ENCODE data around the gene MORN1.

Gene MORN1

DNA sequence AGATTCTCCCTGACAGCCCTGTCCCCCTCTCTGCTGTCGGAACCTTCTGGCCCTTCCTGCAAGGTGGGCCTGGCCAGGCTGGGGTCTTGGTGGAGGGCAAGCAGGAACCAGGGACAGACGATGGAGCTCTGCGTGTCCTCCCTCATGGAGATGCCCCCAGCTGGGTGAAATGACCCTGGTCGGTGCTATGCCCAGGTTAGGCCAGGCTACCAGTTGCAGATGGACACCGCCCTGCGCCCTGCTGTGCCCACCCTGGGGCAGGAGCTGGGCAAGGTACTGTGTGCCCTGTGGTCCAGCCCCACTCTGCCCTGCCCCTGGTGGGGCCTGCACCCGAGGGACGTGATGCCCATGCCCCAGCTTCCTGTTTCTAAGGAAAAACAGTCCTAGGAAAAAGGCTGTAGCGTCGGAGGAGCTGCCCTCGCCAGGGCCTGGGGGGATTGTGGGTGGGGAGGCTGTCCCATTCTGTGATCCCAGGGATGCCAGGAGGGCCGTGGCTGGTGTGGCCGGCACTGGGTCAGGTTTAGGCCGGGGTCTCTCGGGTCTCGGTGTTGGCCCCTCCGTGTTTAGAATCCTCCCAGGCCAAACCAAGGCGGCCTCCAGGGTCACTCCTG lies 77.6 kb downstream of the MORN1 start:
- no peak overlapping the region for H2AFZ ChIP-seq (ENCODE audit: low read depth, low read length)
- H3K14ac ChIP-seq (ENCODE audit: low read length in 2 of 2) = peak overlapping the region in 1 of 2 experiments; percentile 96
- H2BK12ac ChIP-seq (ENCODE audit: low read length in 2 of 2) = peak overlapping the region; percentile 99
- peaks cover 73% of the 10 kb centered on the region for H3K4me1 ChIP-seq (ENCODE audit: control insufficient read depth, insufficient read depth, low read depth, low read length)
- H3K9ac ChIP-seq (ENCODE audit: low read length) = peak overlapping the region; percentile 79
- WGBS = 51% methylated on average over 16 of the region's 18 CpGs
- H2BK5ac ChIP-seq (ENCODE audit: low read depth, low read length, poor library complexity, severe bottlenecking) = peak overlapping the region; percentile 68
- peak overlapping the region; percentile 100 for H4K91ac ChIP-seq (ENCODE audit: low read length)
- H2BK120ac ChIP-seq (ENCODE audit: low read depth, low read length) = peak overlapping the region; percentile 100
- no peak for DNase-seq
- H3K9me3 ChIP-seq (ENCODE audit: control insufficient read depth, low read length) = no peaks in the 10 kb centered on the region
- H4K8ac ChIP-seq (ENCODE audit: low read length) = peak overlapping the region; percentile 100
- peak overlapping the region; percentile 83 for H2BK15ac ChIP-seq (ENCODE audit: low read depth, poor library complexity, severe bottlenecking)
- peak overlapping the region; percentile 76 for H3K4me2 ChIP-seq (ENCODE audit: low read length, poor library complexity, severe bottlenecking)
- H3K27ac ChIP-seq (ENCODE audit: low read length, poor library complexity, severe bottlenecking) = peak overlapping the region; percentile 39
- peaks cover 6 to 26% of the 10 kb centered on the region in 2 experiments for H3K36me3 ChIP-seq (ENCODE audit: control insufficient read depth in 1 of 2, insufficient read depth in 2 of 2, low read depth in 1 of 2, low read length in 2 of 2)
- peak overlapping the region; percentile 96 for H2AK5ac ChIP-seq (ENCODE audit: low read length, severe bottlenecking)
- peak overlapping the region; percentile 62 to 71 for H3K4me3 ChIP-seq (ENCODE audit: insufficient read depth in 1 of 2, low read depth in 1 of 2, low read length in 2 of 2)
- peak overlapping the region; percentile 7 to 84 for H3K23ac ChIP-seq (ENCODE audit: low read length in 2 of 2)
- peak overlapping the region; percentile 95 to 97 for H3K18ac ChIP-seq (ENCODE audit: low read depth in 1 of 2, low read length in 2 of 2)
- H3K4ac ChIP-seq (ENCODE audit: low read depth in 1 of 2, low read length in 2 of 2) = peak overlapping the region; percentile 95 to 99
- peaks cover 0 to 7% of the 10 kb centered on the region in 2 experiments for H3K27me3 ChIP-seq (ENCODE audit: control insufficient read depth in 1 of 2, insufficient read depth in 1 of 2, low read length in 2 of 2)
- peaks cover 26% of the 10 kb centered on the region for H3K79me1 ChIP-seq (replicated peaks; ENCODE audit: low read length, poor library complexity, severe bottlenecking)

DNA sequence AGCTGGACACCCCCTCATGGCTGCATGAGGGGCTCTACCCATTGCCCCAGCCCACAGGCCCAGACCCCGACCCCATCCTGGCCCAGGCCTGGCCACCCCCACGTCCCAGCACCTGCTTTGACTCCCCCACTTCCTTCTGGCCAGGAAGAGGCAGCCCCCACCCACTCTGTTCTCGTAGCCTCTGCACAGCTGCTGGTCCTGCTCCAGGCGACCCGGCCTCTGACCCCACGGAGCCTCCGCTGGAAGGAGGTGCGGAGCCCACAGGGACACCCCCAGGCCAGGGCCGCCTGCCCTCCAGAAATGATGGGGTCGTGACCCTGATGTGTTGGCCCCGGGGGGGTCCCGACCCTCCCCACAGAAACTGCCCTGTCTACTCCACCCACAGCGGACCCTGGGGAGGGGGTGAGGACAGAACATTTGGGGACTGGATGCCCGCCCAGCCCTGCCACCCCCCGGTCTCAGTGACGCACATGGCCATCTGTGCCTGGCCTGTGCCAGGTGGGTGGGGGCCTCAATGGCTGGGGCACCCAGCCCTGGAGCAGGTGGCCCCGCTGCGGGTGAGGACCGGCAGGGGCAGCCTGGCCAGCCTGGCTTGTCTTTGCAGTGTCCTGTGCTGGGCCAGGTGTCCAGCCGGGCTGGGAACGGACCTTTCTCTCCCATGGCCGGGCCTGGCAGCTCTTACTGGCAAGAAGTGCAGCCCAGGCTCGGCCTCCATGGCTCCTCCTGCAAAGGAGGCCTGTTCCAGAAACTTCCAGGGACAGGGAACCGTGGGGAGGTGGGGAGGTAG lies 78.6 kb downstream of the MORN1 start:
- Histone ChIP-seq H2BK12ac (ENCODE audit: low read length in 2 of 2) (peak overlapping the region; percentile 40 to 72), H3K4me2 (ENCODE audit: low read length, poor library complexity, severe bottlenecking) (no peak overlapping the region), H2BK5ac (ENCODE audit: low read depth, low read length, poor library complexity, severe bottlenecking) (no peak overlapping the region), H2AFZ (ENCODE audit: low read depth, low read length) (no peak overlapping the region), H3K4me3 (ENCODE audit: insufficient read depth in 1 of 2, low read depth in 1 of 2, low read length in 2 of 2) (peak overlapping the region in 1 of 2 experiments; percentile 14), H3K4ac (ENCODE audit: low read depth in 1 of 2, low read length in 2 of 2) (peak overlapping the region; percentile 13 to 32), H3K27ac (ENCODE audit: low read length, poor library complexity, severe bottlenecking) (no peak overlapping the region), H3K14ac (ENCODE audit: low read length in 2 of 2) (peak overlapping the region in 1 of 2 experiments; percentile 78), H3K9me3 (ENCODE audit: control insufficient read depth, low read length) (no peaks in the 10 kb centered on the region), H4K91ac (ENCODE audit: low read length) (peak overlapping the region; percentile 100), H3K36me3 (ENCODE audit: control insufficient read depth in 1 of 2, insufficient read depth in 2 of 2, low read depth in 1 of 2, low read length in 2 of 2) (peaks cover 16 to 34% of the 10 kb centered on the region in 2 experiments), H3K27me3 (ENCODE audit: control insufficient read depth in 1 of 2, insufficient read depth in 1 of 2, low read length in 2 of 2) (no peaks in the 10 kb centered on the region), H3K9ac (ENCODE audit: low read length) (peak overlapping the region; percentile 61), H2BK120ac (ENCODE audit: low read depth, low read length) (peak overlapping the region; percentile 100), H4K8ac (ENCODE audit: low read length) (peak overlapping the region; percentile 100), H2BK15ac (ENCODE audit: low read depth, poor library complexity, severe bottlenecking) (peak overlapping the region; percentile 83), H3K18ac (ENCODE audit: low read depth in 1 of 2, low read length in 2 of 2) (peak overlapping the region; percentile 45 to 84), H3K79me1 (replicated peaks; ENCODE audit: low read length, poor library complexity, severe bottlenecking) (peaks cover 31% of the 10 kb centered on the region), H3K4me1 (ENCODE audit: control insufficient read depth, insufficient read depth, low read depth, low read length) (peaks cover 63% of the 10 kb centered on the region), H2AK5ac (ENCODE audit: low read length, severe bottlenecking) (peak overlapping the region; percentile 76), H3K23ac (ENCODE audit: low read length in 2 of 2) (no peak overlapping the region)
- 80% methylated on average over 20 of the region's 24 CpGs for WGBS
- DNase-seq = peak; percentile 25

DNA sequence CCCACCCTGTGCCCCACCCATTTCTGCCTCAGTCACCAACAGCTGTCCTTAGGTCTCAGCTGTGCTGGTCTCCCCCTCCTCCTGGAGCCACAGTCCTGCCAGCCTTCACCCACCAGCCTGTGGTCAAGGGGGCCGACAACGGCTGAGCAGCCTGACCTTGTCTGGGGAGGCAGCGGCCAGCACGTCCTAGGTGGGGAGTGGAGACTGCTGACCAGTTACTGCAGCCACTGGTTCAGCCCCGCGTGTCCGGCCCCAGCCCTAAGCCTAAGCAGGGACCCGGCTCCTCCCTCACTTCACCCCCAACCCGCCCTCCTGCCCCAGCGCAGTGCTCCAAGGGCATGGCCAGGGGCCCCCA lies 79.2 kb downstream of the MORN1 start:
- H4K91ac ChIP-seq (ENCODE audit: low read length) = peak overlapping the region; percentile 100
- DNase-seq = no peak
- H3K4ac ChIP-seq (ENCODE audit: low read depth in 1 of 2, low read length in 2 of 2) = peak overlapping the region in 1 of 2 experiments; percentile 17
- 74% methylated on average over 10 of the region's 10 CpGs for WGBS
- no peak overlapping the region for H3K23ac ChIP-seq (ENCODE audit: low read length in 2 of 2)
- H3K79me1 ChIP-seq (replicated peaks; ENCODE audit: low read length, poor library complexity, severe bottlenecking) = peaks cover 31% of the 10 kb centered on the region
- no peak overlapping the region for H3K27ac ChIP-seq (ENCODE audit: low read length, poor library complexity, severe bottlenecking)
- H4K8ac ChIP-seq (ENCODE audit: low read length) = peak overlapping the region; percentile 87
- H3K14ac ChIP-seq (ENCODE audit: low read length in 2 of 2) = peak overlapping the region in 1 of 2 experiments; percentile 78
- H2BK120ac ChIP-seq (ENCODE audit: low read depth, low read length) = peak overlapping the region; percentile 100
- H2AFZ ChIP-seq (ENCODE audit: low read depth, low read length) = no peak overlapping the region
- H2BK15ac ChIP-seq (ENCODE audit: low read depth, poor library complexity, severe bottlenecking) = peak overlapping the region; percentile 26
- H3K4me3 ChIP-seq (ENCODE audit: insufficient read depth in 1 of 2, low read depth in 1 of 2, low read length in 2 of 2) = no peak overlapping the region
- peak overlapping the region; percentile 29 for H2AK5ac ChIP-seq (ENCODE audit: low read length, severe bottlenecking)
- no peak overlapping the region for H2BK5ac ChIP-seq (ENCODE audit: low read depth, low read length, poor library complexity, severe bottlenecking)
- no peaks in the 10 kb centered on the region for H3K9me3 ChIP-seq (ENCODE audit: control insufficient read depth, low read length)
- peak overlapping the region; percentile 61 for H3K9ac ChIP-seq (ENCODE audit: low read length)
- H3K4me2 ChIP-seq (ENCODE audit: low read length, poor library complexity, severe bottlenecking) = no peak overlapping the region
- peaks cover 58% of the 10 kb centered on the region for H3K4me1 ChIP-seq (ENCODE audit: control insufficient read depth, insufficient read depth, low read depth, low read length)
- H3K27me3 ChIP-seq (ENCODE audit: control insufficient read depth in 1 of 2, insufficient read depth in 1 of 2, low read length in 2 of 2) = no peaks in the 10 kb centered on the region
- peak overlapping the region; percentile 40 to 72 for H2BK12ac ChIP-seq (ENCODE audit: low read length in 2 of 2)
- peak overlapping the region; percentile 45 to 84 for H3K18ac ChIP-seq (ENCODE audit: low read depth in 1 of 2, low read length in 2 of 2)
- H3K36me3 ChIP-seq (ENCODE audit: control insufficient read depth in 1 of 2, insufficient read depth in 2 of 2, low read depth in 1 of 2, low read length in 2 of 2) = peaks cover 22 to 38% of the 10 kb centered on the region in 2 experiments
